A549 (cell line): ENCODE measurements around the gene HPGD. TPM values are rescaled to one million over a fixed set of nuclear protein-coding genes. Genes with fewer than 3 reads are reported as not detected.

Source experiments
- ATAC-seq, 2 experiments: fragments of 200-7000 bp in 1 of 2; fragments of >200 bp in 1 of 2; cut with Nextera tagmentation in 1 of 2; cut with Tn5 transposase in 1 of 2; 3 replicates each; pipeline versions ENCODE4 v1.8.0 to v1.9.1; 2018 to 2020; ENCODE audit warnings: mild to moderate bottlenecking in 1 of 2, moderate library complexity in 1 of 2
- CTCF ChIA-PET: fragments of 300-600 bp; sonication (Branson Sonifier 250); formaldehyde crosslinking; extraction: SDS; loops from one replicate; lab custom pipeline; 2021; ENCODE audit warnings: antibody characterized with exemption, inconsistent platforms; lab: Yijun Ruan, JAX
- POLR2A ChIA-PET: fragments of 350-600 bp; formaldehyde crosslinking; extraction: SDS; loops from one replicate; lab custom pipeline; 2021; ENCODE audit warnings: antibody characterized with exemption, inconsistent platforms; lab: Yijun Ruan, JAX
- DNase-seq, 2 experiments: peaks; one replicate each; pipeline versions ENCODE4 v3.0.0 to v3.0.0-alpha.2; 2011 to 2016; ENCODE audit warnings: low read depth in 1 of 2, low spot score in 1 of 2
- FAIRE-seq: peaks from 2 replicates; lab custom pipeline; 2011; peaks lifted over from hg19 to GRCh38; lab: Jason Lieb, UNC
- H3K27ac ChIP-seq, 2 experiments: fragments of >200 bp; sonication (Bioruptor Twin); formaldehyde crosslinking; 3 replicates each; pipeline ENCODE4 v1.5.1; 2016 to 2017
- H3K4me1 ChIP-seq: fragments of >200 bp; sonication (Bioruptor Twin); formaldehyde crosslinking; 3 replicates; pipeline ENCODE4 v1.6.1; 2016
- H3K4me2 ChIP-seq: fragments of >200 bp; sonication (Bioruptor Twin); formaldehyde crosslinking; 3 replicates; pipeline ENCODE4 v1.6.1; 2016
- H3K4me3 ChIP-seq: fragments of >200 bp; sonication (Bioruptor Twin); formaldehyde crosslinking; 3 replicates; pipeline ENCODE4 v1.5.1; 2016
- H3K9me3 ChIP-seq: fragments of >200 bp; sonication (Bioruptor Twin); formaldehyde crosslinking; 3 replicates; pipeline ENCODE4 v1.6.1; 2016
- ATOH8 ChIP-seq: fragments of 250-450 bp; sonication (Bioruptor Pico); IDR thresholded peaks from 2 replicates; pipeline ENCODE4 v1.5.0; 2020; ENCODE audit warnings: low read depth, mild to moderate bottlenecking, moderate library complexity
- BHLHE40 ChIP-seq: IDR thresholded peaks from 2 replicates; pipeline ENCODE4 v1.6.1; 2012; ENCODE audit warnings: low read depth, low read length, inconsistent platforms
- EP300 ChIP-seq, 2 experiments: fragments of >200 bp; sonication (Bioruptor Twin); formaldehyde crosslinking; IDR thresholded peaks; 2 replicates in 1 of 2; 3 replicates in 1 of 2; pipeline ENCODE4 v1.6.1; 2016 to 2017
- FOSB ChIP-seq: fragments of 250-450 bp; sonication (Bioruptor Pico); IDR thresholded peaks from 2 replicates; pipeline ENCODE4 v1.5.0; 2020; ENCODE audit warnings: mild to moderate bottlenecking, moderate library complexity
- FOXS1 ChIP-seq: fragments of 250-450 bp; sonication (Bioruptor Pico); IDR thresholded peaks from 2 replicates; pipeline ENCODE4 v1.5.0; 2020; ENCODE audit warnings: mild to moderate bottlenecking, moderate library complexity
- HDAC2 ChIP-seq: fragments of 200-600 bp; sonication (generic); IDR thresholded peaks from 2 replicates; pipeline ENCODE4 v1.6.1; 2016
- HEYL ChIP-seq: fragments of 250-450 bp; sonication (Bioruptor Pico); IDR thresholded peaks from 2 replicates; pipeline ENCODE4 v1.8.0; 2021; ENCODE audit warnings: mild to moderate bottlenecking, moderate library complexity
- JUNB ChIP-seq: fragments of >200 bp; sonication (Bioruptor Twin); formaldehyde crosslinking; IDR thresholded peaks from 2 replicates; pipeline ENCODE4 v1.6.1; 2016
- KDM1A ChIP-seq: fragments of 200-600 bp; sonication (generic); IDR thresholded peaks from 2 replicates; pipeline ENCODE4 v1.6.1; 2016; ENCODE audit warnings: low read depth, mild to moderate bottlenecking
- MAFK ChIP-seq: fragments of 450-650 bp; IDR thresholded peaks from 2 replicates; pipeline ENCODE4 v1.6.1; 2014; ENCODE audit not compliant: partially characterized antibody
- MAZ ChIP-seq: fragments of 150-350 bp; IDR thresholded peaks from 2 replicates; pipeline ENCODE4 v1.6.1; 2014; ENCODE audit warnings: antibody characterized with exemption, low read depth, low read length, borderline replicate concordance
- MYC ChIP-seq: IDR thresholded peaks from 2 replicates; pipeline ENCODE4 v1.6.1; 2012; ENCODE audit warnings: mild to moderate bottlenecking, inconsistent platforms, low read length, improper control_type of control experiment, borderline replicate concordance
- NFE2L2 ChIP-seq: fragments of 150-350 bp; conservative IDR thresholded peaks from 2 replicates; pipeline ENCODE4 v1.6.1; 2014; ENCODE audit warnings: low read length
- NPAS2 ChIP-seq: fragments of 250-450 bp; sonication (Bioruptor Pico); IDR thresholded peaks from 2 replicates; pipeline ENCODE4 v1.8.0; 2022; ENCODE audit warnings: mild to moderate bottlenecking, moderate library complexity, borderline replicate concordance
- NR3C1 ChIP-seq: fragments of >200 bp; sonication (Bioruptor Twin); formaldehyde crosslinking; IDR thresholded peaks from 3 replicates; pipeline ENCODE4 v1.6.1; 2017
- PHF8 ChIP-seq: fragments of 200-600 bp; sonication (generic); IDR thresholded peaks from 2 replicates; pipeline ENCODE4 v1.6.1; 2016; ENCODE audit warnings: low read depth, mild to moderate bottlenecking, antibody characterized with exemption, moderate library complexity, borderline replicate concordance
- REST ChIP-seq: fragments of 200-600 bp; sonication (generic); IDR thresholded peaks from 2 replicates; pipeline ENCODE4 v1.6.1; 2016; ENCODE audit warnings: antibody characterized with exemption, mild to moderate bottlenecking, moderate library complexity
- RFX5 ChIP-seq: fragments of 450-650 bp; IDR thresholded peaks from 2 replicates; pipeline ENCODE4 v1.7.1; 2014; ENCODE audit warnings: antibody characterized with exemption, mild to moderate bottlenecking, moderate library complexity
- SREBF2 ChIP-seq: fragments of 450-650 bp; IDR thresholded peaks from 2 replicates; pipeline ENCODE4 v1.6.1; 2014; ENCODE audit warnings: mild to moderate bottlenecking, moderate library complexity
- TP53 ChIP-seq: fragments of 250-450 bp; sonication (Bioruptor Pico); IDR thresholded peaks from 2 replicates; pipeline ENCODE4 v1.5.0; 2021; ENCODE audit warnings: mild to moderate bottlenecking, moderate library complexity
- ZC3H11A ChIP-seq: fragments of 450-650 bp; IDR thresholded peaks from 2 replicates; pipeline ENCODE4 v1.6.1; 2014; ENCODE audit warnings: antibody characterized with exemption, mild to moderate bottlenecking
- WGBS: methylation state at CpG from one replicate; pipeline ENCODE4 v1.1.6; 2017; ENCODE audit errors: missing lambda C conversion rate; 5-methylcytosine and 5-hydroxymethylcytosine counted together
- polyA plus RNA-seq, 4 experiments: library from polyadenylated mRNA; depleted of rRNA in 3 of 4; stranded (reverse); fragments of >200 nt; fragmentation: RNase III in 1 of 4; extraction: RNeasy Plus Mini Kit Qiagen cat#74134 plus additional on column Dnase treatment in 1 of 4; gene quantifications; 2 replicates in 3 of 4; 3 replicates in 1 of 4; pipeline ENCODE4 v1.2.3, GENCODE V29; 2011 to 2017
- TF ChIP-seq, protein P1 (sequence below): IDR thresholded peaks from 2 replicates; pipeline ENCODE4 v1.6.1; 2012

HPGD gene
- polyA plus RNA-seq, 2 of the 4 experiments (the other 2 are of a cell fraction), result 114 to 127 TPM

DNA sequence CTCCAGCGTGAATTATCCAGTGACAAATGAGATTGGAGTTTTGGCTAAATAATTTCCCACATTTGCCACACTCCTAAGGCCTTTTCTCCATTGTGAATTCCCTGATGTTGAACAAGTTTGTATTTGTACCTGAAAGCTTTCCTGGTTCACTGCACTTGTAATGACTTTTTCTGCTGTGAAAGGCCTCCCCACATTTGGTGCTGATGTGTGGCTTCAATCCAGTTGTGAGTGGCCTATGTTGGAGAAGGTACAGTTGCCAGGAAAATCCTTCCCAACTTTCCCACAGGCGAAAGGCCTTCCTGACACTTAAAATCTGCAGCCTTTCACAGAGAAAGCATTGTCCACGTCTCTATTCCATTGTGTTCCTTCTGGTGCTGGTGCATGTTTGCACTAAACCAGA, 17.3 kb upstream of the HPGD start:
- WGBS, result 87% methylated on average over 3 of the region's 3 CpGs
- Histone ChIP-seq H3K9me3 (0 out of 3 replicates have a peak, but pooled peaks cover 2% of the 10 kb centered on the region), H3K4me1 (peaks cover 15% of the 10 kb centered on the region; the same call in 2 of the 3 replicates), H3K4me2 (no peak overlapping the region), H3K27ac (no peak overlapping the region), H3K4me3 (no peak overlapping the region)
- no peak for FAIRE-seq
- no peak for ATAC-seq
- ChIA-PET CTCF (interaction anchor here (1.0 kb wide), 1 partner anchor 75 kb away, joined by 3 read pairs; no protein-coding TSS in a partner anchor), POLR2A (no interaction called here)
- TF ChIP-seq MYC (no peak), NPAS2 (CRISPR knock-in tag) (no peak), REST (no peak), RFX5 (no peak), HDAC2 (no peak), JUNB (no peak), MAZ (no peak), SREBF2 (no peak), PHF8 (no peak), FOSB (CRISPR knock-in tag) (no peak), NFE2L2 (no peak), TP53 (no peak), NR3C1 (no peak)
- TF ChIP-seq, protein P1, sequence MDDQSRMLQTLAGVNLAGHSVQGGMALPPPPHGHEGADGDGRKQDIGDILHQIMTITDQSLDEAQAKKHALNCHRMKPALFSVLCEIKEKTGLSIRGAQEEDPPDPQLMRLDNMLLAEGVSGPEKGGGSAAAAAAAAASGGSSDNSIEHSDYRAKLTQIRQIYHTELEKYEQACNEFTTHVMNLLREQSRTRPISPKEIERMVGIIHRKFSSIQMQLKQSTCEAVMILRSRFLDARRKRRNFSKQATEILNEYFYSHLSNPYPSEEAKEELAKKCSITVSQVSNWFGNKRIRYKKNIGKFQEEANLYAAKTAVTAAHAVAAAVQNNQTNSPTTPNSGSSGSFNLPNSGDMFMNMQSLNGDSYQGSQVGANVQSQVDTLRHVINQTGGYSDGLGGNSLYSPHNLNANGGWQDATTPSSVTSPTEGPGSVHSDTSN, result no peak
- DNase-seq, result no peak

DNA sequence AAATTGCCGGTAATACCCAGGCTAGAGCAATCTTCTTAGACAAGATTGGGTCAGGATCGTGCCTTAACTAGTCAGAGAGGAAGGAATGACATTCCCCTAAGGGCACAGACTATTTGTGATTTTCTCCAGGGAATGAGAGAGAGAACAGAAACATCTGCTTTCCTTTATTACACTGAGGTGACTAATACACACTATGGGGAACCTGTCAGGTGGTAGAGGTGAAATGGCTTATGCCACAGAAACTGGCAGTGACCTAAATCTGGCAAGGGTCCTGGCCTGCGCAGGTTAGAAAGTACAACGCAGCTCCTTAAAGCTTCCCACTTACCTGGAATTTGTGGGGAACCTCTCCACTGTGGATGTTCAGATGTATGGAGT, 16.6 kb upstream of the HPGD start:
- ATAC-seq (no peak), FAIRE-seq (no peak), DNase-seq (no peak)
- ChIA-PET POLR2A (no interaction called here), CTCF (interaction anchor here (1.0 kb wide), 1 partner anchor 76 kb away, joined by 3 read pairs; no protein-coding TSS in a partner anchor)
- Histone ChIP-seq H3K4me2 (no peak overlapping the region), H3K9me3 (0 out of 3 replicates have a peak, but pooled peaks cover 2% of the 10 kb centered on the region), H3K4me3 (no peak overlapping the region), H3K4me1 (peaks cover 15% of the 10 kb centered on the region; the same call in 2 of the 3 replicates), H3K27ac (0 out of 6 replicates have a peak overlapping the region, but pooled peaks of 1 of the 2 experiments have one; percentile 21)
- 91% methylated on average over 4 of the region's 4 CpGs for WGBS
- TF ChIP-seq MAFK, result no peak
- TF ChIP-seq HEYL (CRISPR knock-in tag), result no peak
- TF ChIP-seq PHF8, result no peak
- TF ChIP-seq NFE2L2, result no peak
- no peak for TF ChIP-seq FOXS1 (CRISPR knock-in tag)
- TF ChIP-seq EP300 (IDR thresholded peaks at IDR 0.05), result no peak
- TF ChIP-seq, protein P1, result no peak
- no peak for TF ChIP-seq TP53
- no peak for TF ChIP-seq ATOH8 (CRISPR knock-in tag)
- TF ChIP-seq ZC3H11A, result no peak
- TF ChIP-seq BHLHE40, result no peak
- no peak for TF ChIP-seq KDM1A
- no peak for TF ChIP-seq NPAS2 (CRISPR knock-in tag)
